HG03342 (cell line): ENCODE measurements around the gene FGGY.
"Not testable (repeated sequence)": the region's sequence is repeated elsewhere in the genome, so short reads cannot be mapped to it uniquely, and the experiment has no call there.

ENCODE experiments used
- ATAC-seq: cut with Tn5 transposase; IDR thresholded peaks from one replicate; pipeline ENCODE4 v1.9.1; 2021; ENCODE audit warnings: mild to moderate bottlenecking, moderate library complexity; ENCODE audit not compliant: unreplicated experiment

FGGY gene

GRCh38 chr1:59538476-59538875, 241.6 kb downstream of the FGGY start:
- not testable (repeated sequence) for ATAC-seq

DNA sequence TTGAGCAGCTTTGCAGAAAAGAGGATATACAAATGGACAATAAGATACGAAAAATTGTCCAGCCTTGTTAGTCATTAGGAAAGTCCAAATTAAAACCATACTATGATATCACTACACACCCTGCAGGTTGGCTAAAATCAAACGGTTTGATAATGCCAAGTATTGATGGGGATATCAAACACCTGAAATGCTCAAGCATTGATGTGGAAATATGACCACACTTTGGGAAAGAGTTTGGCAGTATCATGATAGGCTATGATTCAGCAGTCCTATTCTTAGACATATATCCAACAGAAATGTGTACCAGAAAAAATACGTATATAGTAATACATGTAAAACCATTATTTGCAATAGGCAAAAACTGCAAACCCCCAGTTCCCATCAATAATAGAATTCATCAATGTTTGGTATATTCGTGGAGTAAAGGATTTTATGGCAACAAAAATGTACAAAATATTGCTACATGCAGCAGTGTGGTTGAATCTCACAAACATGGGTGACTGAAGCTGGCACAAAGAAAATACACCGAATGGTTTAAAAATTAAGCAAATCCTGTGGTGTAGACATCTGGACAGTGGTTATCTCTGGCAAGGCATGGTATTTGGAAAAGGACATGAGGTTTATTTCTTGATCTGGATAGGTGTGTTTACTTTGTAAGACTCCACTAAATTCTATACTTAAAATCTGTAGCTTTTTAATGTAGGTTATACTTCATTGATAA, 243.2 kb downstream of the FGGY start:
- no peak for ATAC-seq

GRCh38 chr1:59541161-59541560, 244.3 kb downstream of the FGGY start:
- ATAC-seq: no peak

GRCh38 chr1:59541891-59542290, 245.0 kb downstream of the FGGY start:
- no peak for ATAC-seq

DNA sequence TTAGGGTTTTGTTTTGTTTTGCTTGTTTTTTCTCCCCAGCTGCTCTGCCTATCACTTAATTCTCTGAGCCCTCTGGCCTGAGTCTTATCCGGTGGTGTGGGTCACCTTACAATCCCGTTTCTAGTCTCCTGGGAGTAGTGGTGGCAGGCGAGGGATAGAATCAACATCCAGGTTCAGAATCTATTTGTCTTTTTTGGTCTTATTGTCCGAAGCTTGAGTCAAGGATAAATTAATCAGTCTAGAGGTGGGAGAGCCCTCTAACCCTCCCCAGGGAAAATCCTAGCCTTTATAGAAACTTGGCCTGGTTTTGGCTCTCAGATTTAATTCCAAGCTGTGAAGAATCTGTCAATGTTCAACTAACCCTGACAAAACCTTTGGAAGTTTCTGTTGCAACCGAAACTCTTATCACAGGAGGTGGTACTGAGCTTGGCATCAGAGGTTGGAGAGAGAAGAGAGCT, 246.3 kb downstream of the FGGY start:
- ATAC-seq: no peak

GRCh38 chr1:59544615-59545293, 247.9 kb downstream of the FGGY start:
- no peak for ATAC-seq

DNA sequence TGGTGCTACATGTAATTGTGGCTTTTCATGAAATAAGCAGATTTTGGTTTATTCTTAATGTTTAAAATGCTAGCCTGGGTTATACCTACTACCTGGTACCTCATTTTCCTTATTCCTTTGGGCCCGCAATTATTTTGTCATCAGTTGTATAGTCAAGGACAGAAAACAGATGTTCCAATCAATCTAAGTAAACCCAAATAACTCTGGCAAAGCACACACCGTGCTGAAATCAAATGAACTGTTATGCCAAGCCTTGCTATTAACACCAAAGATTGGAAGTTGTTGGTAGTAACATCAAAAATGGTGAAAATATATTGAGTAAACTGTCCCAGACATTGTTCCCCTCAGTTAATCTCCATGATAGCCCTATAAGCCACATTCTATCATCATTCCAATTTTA, 248.9 kb downstream of the FGGY start:
- ATAC-seq: no peak

DNA sequence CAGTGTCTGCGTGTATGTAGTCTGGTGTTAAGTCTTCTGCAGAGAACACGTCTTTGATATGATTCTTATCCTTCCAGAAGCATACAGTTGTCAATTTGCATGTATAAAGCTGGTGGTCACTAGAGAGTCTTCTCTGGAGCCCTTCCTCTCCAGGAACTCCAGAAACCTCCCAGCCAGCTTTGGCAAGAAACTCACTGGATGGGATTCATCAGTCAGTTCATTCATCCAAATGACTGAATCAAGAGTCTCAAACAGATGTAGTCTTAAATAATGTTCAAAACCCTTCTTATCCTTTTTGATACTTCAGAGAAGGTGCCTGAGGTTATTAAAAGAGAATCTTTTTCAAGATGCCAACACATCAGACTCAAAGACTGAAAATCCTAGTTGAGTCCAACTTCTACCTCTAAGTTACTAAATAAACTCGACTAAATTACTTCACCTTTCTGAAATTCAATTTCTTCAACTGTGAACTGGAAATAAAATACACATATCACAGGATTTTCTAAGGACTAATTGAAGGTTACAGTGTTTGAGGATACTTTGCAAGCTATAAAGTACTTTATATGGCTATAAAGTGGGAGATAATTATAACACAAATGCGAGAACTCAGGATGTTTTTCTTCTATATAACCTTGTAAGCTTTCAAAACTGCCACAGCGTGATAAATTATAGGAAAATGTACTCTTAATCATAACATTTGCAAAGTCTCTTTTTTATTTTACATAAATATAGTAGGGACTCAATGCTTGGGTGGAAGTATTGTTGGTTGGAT, 252.4 kb downstream of the FGGY start:
- no peak for ATAC-seq

DNA sequence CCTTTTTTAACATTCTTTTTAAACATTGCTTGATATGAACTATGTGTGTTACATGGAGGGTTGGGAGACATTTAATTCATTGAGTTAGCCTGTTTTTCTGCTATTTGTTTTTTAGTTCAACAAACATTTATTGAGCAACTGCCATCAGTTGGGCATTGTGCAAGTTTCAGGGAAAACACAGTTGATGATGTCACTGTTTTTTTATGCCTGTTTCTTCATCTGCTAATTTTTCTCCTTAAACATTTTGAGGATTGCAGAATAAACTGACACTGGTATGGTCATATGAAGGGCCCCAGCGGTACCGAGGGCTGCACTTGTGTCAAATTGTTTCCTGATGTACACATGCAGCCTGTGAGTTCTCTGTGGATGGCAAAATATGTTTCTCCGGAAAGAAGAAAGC, 253.0 kb downstream of the FGGY start:
- ATAC-seq: no peak

DNA sequence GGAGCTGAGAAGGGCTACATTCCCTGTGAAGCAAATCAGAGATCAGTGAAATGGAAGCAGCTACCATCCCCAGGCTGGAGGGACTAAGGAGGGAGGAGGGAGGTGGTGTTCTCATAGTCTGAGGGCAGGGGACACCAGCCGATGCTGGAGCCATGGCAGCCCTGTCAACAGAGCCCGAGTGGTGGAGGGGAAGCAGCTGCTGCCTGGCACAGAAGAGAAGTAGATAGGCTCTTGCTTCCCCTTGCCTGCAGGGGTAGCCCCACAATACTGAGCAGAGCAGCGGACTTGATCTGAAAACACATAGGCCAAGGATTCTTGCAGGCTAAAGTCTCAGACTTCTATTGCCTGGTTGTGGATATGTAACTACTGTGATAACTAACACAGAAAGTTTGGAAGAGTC, 255.1 kb downstream of the FGGY start:
- no peak for ATAC-seq

DNA sequence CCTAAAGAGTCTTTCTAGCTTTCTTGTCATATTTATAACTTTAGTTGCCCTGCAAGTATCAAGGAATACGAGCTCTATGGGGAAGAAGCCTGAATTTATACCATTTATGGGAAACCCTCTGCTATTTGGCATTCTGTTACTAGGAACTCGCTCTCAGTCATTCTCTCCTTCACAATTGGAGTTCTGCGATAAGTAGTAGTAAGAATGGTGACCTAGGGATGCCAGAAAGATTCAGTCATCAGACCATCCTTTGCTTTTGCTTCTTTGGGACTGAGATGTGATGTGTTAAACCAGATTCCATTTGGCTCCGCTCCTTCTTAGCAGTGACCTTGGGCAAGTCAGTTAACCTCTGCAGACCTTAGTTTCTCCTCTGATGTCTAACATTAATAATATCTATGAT, 256.5 kb downstream of the FGGY start:
- ATAC-seq: no peak

- ATAC-seq: no peak
These were observed 257.2 kb downstream of the FGGY start for GRCh38 chr1:59554011-59554663.

DNA sequence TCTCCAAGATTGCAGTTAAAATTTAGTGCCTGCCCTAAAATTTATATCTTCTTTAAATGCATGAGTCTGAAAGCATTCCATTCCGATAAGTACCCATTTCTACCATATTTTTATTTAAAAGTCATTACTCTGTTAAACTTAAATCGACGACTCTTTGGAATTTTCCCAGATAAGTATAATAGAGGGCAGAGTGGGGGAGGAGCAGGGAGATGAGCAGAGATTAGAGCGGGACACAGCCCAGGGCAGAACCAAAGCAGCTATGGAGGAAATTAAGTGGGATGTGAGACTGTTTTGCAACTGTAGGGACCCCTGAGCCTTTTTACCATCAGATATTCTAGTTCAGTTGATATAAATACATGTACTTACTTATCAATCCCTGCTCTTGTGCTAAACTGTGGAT, 257.9 kb downstream of the FGGY start:
- ATAC-seq: no peak

- ATAC-seq: no peak
These were observed 259.5 kb downstream of the FGGY start for GRCh38 chr1:59556398-59556797.

DNA sequence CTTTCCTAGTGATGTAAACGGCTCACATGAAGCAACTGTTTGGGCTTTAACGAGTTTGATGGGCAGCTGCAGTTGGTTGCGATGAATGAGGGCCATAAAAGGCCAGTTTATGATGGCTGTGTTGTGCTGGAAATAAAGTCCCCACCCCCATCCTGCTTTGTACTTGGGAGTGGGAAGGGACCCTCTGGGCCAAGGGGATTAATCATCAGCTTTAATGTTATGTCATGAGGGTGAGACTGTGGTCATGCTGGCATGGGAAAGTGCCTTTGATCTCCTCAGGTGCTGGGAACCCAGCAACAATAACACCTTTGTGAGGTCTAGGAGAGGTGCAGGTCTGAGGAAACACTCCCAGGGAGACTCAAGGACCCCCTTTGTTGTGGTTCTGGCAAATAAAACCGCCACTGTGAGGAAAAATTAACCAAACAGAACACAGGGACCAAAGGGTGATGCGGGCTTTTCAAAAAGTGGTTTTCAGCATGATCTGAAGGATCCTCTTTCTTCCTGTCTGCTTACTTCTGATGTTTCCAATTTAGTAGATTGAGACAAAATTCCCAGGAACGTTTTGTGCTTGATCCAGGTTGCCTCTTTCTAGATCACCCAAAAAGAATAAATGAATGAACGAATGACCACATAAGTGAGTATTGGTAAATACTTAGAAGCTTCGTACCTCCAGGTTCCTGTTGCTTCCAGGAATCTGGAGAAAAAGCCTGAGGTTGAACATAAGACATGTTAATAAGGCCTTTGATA, 260.1 kb downstream of the FGGY start:
- no peak for ATAC-seq

DNA sequence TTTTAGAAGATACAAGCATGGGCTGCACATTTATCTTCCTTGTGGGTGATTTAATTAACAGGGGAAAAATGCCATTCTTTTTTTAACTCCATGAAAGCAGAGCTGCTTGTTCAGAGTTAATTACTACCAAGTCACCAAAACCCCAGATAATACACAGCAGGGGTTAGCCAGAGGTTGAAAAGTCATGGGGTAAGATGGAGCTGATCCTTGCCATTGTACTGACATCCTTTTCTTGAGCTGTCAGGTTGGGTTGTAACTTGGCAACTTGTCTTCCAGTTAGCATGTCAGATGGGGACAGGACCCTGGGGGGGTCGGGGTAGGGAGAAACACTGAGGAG, 260.6 kb downstream of the FGGY start:
- no peak for ATAC-seq

- not testable (repeated sequence) for ATAC-seq
These were observed 261.7 kb downstream of the FGGY start for GRCh38 chr1:59558580-59558979.

DNA sequence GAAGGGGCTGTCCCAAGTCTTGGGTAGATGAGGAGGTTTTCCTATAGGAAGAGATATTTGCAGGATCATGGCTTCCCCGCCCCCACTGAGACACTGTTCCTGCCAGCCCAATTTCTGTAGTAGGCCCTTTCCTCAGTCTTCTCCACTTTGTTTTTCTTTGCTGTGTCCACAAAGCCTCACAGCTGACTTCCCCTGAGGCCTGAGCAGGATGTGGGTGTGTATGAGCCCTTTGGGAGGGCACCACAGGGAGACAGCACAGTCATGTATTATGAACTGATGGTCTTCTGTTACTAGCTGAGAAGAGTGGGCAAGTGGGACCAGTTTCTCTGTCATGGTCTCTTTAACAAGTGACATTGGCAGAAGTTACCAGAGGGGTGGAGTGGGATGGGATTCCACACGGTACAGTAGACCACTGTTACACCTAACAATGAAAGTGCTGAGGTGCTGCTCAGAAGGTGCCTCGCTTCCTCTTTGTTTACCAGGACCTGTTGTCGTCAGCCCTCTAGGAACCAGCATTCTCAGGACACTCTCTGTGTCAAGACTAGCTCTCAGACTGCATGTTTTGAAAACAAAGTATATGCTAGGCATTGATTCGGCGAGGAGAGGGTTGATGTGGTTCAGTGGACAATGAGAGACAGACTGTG, 264.0 kb downstream of the FGGY start:
- peak; percentile 88 for ATAC-seq

DNA sequence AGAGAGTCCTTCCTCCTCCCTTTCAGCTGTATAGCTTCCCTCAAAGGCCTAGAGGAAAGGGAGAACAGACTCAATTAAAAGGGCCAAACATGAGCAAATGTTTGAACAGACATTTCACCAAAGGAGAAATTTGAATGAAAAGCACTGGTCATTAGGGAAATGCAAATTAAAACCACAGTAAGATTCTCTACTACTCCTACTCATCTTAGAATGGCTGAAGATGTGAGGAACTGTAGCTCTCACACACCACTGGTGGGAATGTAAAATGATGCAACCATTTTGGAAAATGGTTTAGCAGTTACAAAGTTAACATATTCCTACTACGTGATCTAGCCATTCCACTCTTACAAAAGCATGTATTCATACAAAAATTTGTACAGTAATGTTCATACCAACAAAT, 264.9 kb downstream of the FGGY start:
- ATAC-seq: no peak

- ATAC-seq: no peak
These were observed 267.4 kb downstream of the FGGY start for GRCh38 chr1:59564192-59564891.
